ENCODE measurements around the gene SCUBE1.

GRCh38 chr22:43257549-43257948 lies 85.6 kb downstream of the SCUBE1 start:
- TF ChIP-seq CTCF (conservative IDR thresholded peaks at IDR 0.05; ENCODE audit: low read depth, low read length) (no peak), MXI1 (IDR thresholded peaks at IDR 0.05; ENCODE audit: borderline replicate concordance, low read depth, low read length) (no peak), RAD21 (IDR thresholded peaks at IDR 0.05; ENCODE audit: low read length) (no peak), SMC3 (IDR thresholded peaks at IDR 0.05; ENCODE audit: low read depth, low read length) (no peak), RCOR1 (IDR thresholded peaks at IDR 0.05; ENCODE audit: insufficient replicate concordance, low read length) (no peak), POLR2A (IDR thresholded peaks at IDR 0.05; ENCODE audit: low read depth, low read length) (no peak), CEBPB (IDR thresholded peaks at IDR 0.05; ENCODE audit: low read depth, low read length) (no peak), BHLHE40 (IDR thresholded peaks at IDR 0.05; ENCODE audit: low read depth, low read length) (no peak)

Measured in IMR-90 (cell line).